Upper lobe of left lung (tissue), 6 donors: ENCODE results near the gene PRMT2. TPM values are rescaled to one million over a fixed set of nuclear protein-coding genes. Genes with fewer than 3 reads are reported as not detected.

Experiments used
- ATAC-seq, 2 donors: fragments of 200-7000 bp; cut with Tn5 transposase; one replicate each; pipeline ENCODE4 v1.9.1; 2022; ENCODE audit warnings: mild to moderate bottlenecking in 2 of 2, moderate library complexity in 2 of 2; ENCODE audit not compliant: low FRiP score in 2 of 2
- DNase-seq, 2 donors: peaks; one replicate each; pipeline ENCODE4 v3.0.0-alpha.2; 2019 to 2020
- H3K27ac ChIP-seq, 4 donors: fragments of 200-600 bp; sonication (generic); one replicate each; pipeline ENCODE4 v1.5.1; 2016 to 2019
- H3K27me3 ChIP-seq, 4 donors: fragments of 200-600 bp; sonication (generic); one replicate each; pipeline ENCODE4 v1.5.1; 2017 to 2019
- H3K36me3 ChIP-seq, 4 donors: fragments of 200-600 bp; sonication (generic); one replicate each; pipeline ENCODE4 v1.5.1; 2016 to 2019
- H3K4me1 ChIP-seq, 4 donors: fragments of 200-600 bp; sonication (generic); one replicate each; pipeline ENCODE4 v1.5.1; 2018 to 2019
- H3K4me3 ChIP-seq, 4 donors: fragments of 200-600 bp; sonication (generic); one replicate each; pipeline ENCODE4 v1.5.1; 2017 to 2019; ENCODE audit warnings: mild to moderate bottlenecking in 2 of 4, moderate library complexity in 1 of 4
- H3K9me3 ChIP-seq, 4 donors: fragments of 200-600 bp; sonication (generic); one replicate each; pipeline ENCODE4 v1.5.1; 2018 to 2019
- EP300 ChIP-seq, 4 donors: sonication (generic); formaldehyde crosslinking; IDR thresholded peaks; one replicate each; pipeline ENCODE4 v1.5.1; 2017; ENCODE audit warnings: antibody characterized with exemption in 4 of 4, control low read depth in 2 of 4
- POLR2A ChIP-seq, 4 donors: fragments of 450-650 bp; IDR thresholded peaks; one replicate each; pipeline ENCODE4 v1.5.1; 2016 to 2017; ENCODE audit warnings: antibody characterized with exemption in 4 of 4, mild to moderate bottlenecking in 2 of 4
- POLR2AphosphoS5 ChIP-seq, 2 donors: sonication (generic); formaldehyde crosslinking; IDR thresholded peaks; one replicate each; pipeline ENCODE4 v1.5.1; 2017; ENCODE audit warnings: antibody characterized with exemption in 2 of 2
- whole genome bisulfite sequencing, 2 donors: methylation state at CpG; one replicate each; pipeline ENCODE4 v1.1.5; 2017 to 2018; 5-methylcytosine and 5-hydroxymethylcytosine counted together
- total RNA-seq, 6 donors: library from RNA; depleted of rRNA in 4 of 6; stranded (reverse); fragments of >200 nt in 4 of 6; gene quantifications; one replicate each; pipeline versions ENCODE4 v1.1.0 to v1.2.1, GENCODE V29; 2016 to 2021
- TF ChIP-seq, protein P1 (sequence below), 6 experiments: fragments of 450-650 bp in 4 of 6; fragments of 200-600 bp in 2 of 6; sonication (generic) in 2 of 6; IDR thresholded peaks; one replicate each; pipeline ENCODE4 v1.5.1; 2016 to 2019; ENCODE audit warnings: antibody characterized with exemption in 6 of 6
- donor health status: DM: no; HTN: no; CAD: no; lungs with moderate emphysema.
- donor health status: DM: no; HTN: yes; CAD: no; lungs with severe emphysema.

Gene PRMT2
- total RNA-seq, 6 donors from 2014 or later: 91.6 to 152 (median 115) TPM

DNA sequence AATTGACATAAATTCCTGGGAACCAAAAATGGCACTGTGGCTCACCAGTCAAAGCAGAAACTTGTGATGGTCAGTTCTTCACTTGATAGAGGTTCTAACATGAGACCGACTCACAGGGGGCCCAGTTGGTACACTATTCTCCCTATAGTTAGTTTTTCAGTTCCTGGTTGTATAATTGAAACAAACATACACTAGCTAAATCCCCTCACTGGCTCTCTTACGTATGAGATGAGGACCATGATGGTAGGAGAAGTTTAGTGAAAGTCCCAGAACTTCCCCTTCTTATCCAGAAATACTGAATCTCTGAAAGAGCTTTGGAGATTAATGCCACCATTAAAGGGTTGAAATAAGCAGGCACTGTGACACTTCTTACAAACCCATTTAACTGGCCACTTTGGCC, 27.8 kb upstream of the PRMT2 start:
- H3K36me3 ChIP-seq: no peaks in the 10 kb centered on the region
- H3K4me1 ChIP-seq: peaks cover 4 to 20% (median 17%) of the 10 kb centered on the region in 4 donors
- peaks cover 0 to 4% (median 0%) of the 10 kb centered on the region in 4 donors for H3K9me3 ChIP-seq
- H3K4me3 ChIP-seq: no peak overlapping the region
- TF ChIP-seq EP300 (IDR thresholded peaks at IDR 0.05) (no peak), POLR2A (IDR thresholded peaks at IDR 0.05) (no peak), POLR2AphosphoS5 (IDR thresholded peaks at IDR 0.05) (no peak)
- TF ChIP-seq, protein P1, sequence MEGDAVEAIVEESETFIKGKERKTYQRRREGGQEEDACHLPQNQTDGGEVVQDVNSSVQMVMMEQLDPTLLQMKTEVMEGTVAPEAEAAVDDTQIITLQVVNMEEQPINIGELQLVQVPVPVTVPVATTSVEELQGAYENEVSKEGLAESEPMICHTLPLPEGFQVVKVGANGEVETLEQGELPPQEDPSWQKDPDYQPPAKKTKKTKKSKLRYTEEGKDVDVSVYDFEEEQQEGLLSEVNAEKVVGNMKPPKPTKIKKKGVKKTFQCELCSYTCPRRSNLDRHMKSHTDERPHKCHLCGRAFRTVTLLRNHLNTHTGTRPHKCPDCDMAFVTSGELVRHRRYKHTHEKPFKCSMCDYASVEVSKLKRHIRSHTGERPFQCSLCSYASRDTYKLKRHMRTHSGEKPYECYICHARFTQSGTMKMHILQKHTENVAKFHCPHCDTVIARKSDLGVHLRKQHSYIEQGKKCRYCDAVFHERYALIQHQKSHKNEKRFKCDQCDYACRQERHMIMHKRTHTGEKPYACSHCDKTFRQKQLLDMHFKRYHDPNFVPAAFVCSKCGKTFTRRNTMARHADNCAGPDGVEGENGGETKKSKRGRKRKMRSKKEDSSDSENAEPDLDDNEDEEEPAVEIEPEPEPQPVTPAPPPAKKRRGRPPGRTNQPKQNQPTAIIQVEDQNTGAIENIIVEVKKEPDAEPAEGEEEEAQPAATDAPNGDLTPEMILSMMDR (IDR thresholded peaks at IDR 0.05): no peak
- H3K27me3 ChIP-seq: no peaks in the 10 kb centered on the region
- no peak overlapping the region for H3K27ac ChIP-seq
- no peak for ATAC-seq
- no peak for DNase-seq
- WGBS, 2 donors: 85 to 97% methylated on average over 2 of the region's 2 CpGs

DNA sequence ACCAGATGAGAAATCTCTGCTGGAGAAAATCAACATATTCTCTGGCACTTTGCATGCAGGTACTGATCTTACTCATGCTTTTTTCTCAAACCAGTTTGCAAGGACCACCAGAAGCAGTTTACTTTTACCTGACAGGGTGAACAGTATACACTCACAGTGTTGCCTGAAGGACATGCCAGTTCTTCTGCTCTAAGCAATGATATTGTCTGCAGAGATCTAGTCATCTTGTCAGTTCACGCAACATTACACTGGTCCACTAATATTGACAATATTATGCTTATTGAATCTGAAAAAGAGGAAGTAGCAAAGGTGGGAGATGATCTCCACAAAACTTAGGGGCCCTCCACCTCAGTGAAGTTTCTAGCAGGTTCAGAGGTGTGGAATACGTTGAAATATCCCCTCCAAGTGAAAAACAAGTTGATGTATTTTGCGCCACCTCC, 26.8 kb upstream of the PRMT2 start:
- Histone ChIP-seq H3K4me1 (peaks cover 4 to 20% (median 17%) of the 10 kb centered on the region in 4 donors), H3K36me3 (no peaks in the 10 kb centered on the region), H3K27ac (no peak overlapping the region), H3K9me3 (peaks cover 0 to 4% (median 0%) of the 10 kb centered on the region in 4 donors), H3K27me3 (no peaks in the 10 kb centered on the region), H3K4me3 (no peak overlapping the region)
- ATAC-seq: no peak
- 84 to 86% methylated on average over 3 of the region's 3 CpGs for WGBS, 2 donors
- TF ChIP-seq EP300 (IDR thresholded peaks at IDR 0.05) (no peak), POLR2A (IDR thresholded peaks at IDR 0.05) (no peak), POLR2AphosphoS5 (IDR thresholded peaks at IDR 0.05) (no peak)
- TF ChIP-seq, protein P1 (IDR thresholded peaks at IDR 0.05): no peak
- DNase-seq: no peak

DNA sequence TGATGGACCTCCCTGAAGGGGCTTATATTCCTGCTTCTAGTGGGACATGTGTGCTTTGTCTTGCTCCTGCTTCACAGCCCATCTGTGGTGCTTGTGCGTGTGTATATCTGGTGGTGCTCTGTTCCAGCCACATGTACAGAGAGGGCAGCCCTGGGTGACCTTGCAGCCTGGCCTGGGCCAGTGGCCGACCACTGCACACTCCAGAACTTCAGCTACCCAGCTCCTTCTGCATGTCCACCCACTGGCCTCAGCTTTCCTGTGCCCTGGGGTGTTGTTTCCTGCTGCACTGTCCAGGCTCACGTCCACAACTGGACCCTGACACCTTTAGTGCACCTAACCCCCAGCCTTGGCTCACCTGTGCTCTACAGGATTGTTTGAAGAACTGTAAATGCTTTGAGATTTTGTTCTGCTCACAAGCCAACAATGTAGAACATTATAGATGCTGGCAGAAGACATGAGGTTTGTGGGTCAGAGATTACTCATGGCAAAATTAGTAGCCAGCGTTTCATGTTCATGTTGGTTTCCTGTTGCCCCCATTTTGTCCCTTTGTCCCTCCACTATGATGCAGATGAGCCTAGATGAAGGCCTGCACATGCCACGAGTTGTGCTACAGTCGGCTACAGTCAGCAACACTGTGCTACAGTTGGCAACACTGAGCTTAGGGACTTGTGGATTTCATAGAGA, 25.3 kb upstream of the PRMT2 start:
- ATAC-seq (no peak), DNase-seq (no peak)
- Histone ChIP-seq H3K4me1 (peaks cover 4 to 17% (median 13%) of the 10 kb centered on the region in 4 donors), H3K27me3 (no peaks in the 10 kb centered on the region), H3K4me3 (no peak overlapping the region), H3K9me3 (peaks cover 0 to 4% (median 0%) of the 10 kb centered on the region in 4 donors), H3K36me3 (no peaks in the 10 kb centered on the region), H3K27ac (no peak overlapping the region)
- 86 to 89% methylated on average over 6 of the region's 6 CpGs for WGBS, 2 donors
- TF ChIP-seq EP300 (IDR thresholded peaks at IDR 0.05): no peak
- TF ChIP-seq POLR2AphosphoS5 (IDR thresholded peaks at IDR 0.05): no peak

DNA sequence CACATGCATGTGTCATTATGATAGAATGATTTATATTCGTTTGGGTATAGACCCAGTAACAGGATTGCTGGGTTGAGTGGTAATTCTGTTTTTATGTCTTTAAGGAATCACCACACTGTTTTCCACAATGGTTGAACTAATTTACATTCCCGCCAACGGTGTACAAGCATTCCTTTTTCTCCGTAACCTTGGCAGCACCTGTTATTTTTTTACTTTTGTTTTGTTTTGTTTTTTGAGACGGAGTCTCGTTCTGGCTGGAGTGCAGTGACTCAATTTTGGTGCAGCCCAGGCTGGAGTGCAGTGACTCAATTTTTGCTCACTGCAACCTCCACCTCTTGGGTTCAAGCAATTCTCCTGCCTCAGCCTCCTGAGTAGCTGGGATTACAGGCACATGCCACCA, 22.1 kb upstream of the PRMT2 start:
- 86 to 90% methylated on average over 6 of the region's 6 CpGs for WGBS, 2 donors

DNA sequence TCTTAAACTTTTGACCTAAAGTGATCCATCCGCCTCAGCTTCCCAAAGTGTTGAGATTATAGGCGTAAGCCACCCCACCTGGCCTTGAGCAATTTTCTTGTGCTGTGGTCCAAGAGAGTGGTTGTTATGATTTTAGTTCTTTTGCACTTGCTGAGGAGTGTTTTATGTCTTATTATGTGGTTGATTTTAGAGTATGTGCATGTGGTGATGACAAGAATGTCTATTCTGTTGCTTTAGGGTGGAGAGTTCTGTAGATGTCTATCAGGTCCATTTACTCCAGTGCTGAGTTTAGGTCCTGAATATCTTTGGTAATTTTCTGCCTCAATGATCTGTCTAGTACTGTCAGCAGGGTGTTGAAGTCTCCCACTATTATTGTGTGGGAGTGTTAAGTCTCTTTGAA, 19.4 kb upstream of the PRMT2 start:
- 95 to 98% methylated on average over 2 of the region's 2 CpGs for WGBS, 2 donors
- TF ChIP-seq POLR2A (IDR thresholded peaks at IDR 0.05) (no peak), EP300 (IDR thresholded peaks at IDR 0.05) (no peak), POLR2AphosphoS5 (IDR thresholded peaks at IDR 0.05) (no peak)
- TF ChIP-seq, protein P1 (IDR thresholded peaks at IDR 0.05): no peak
- H3K4me1 ChIP-seq: no peaks in the 10 kb centered on the region
- no peak overlapping the region for H3K4me3 ChIP-seq
- no peaks in the 10 kb centered on the region for H3K27me3 ChIP-seq
- H3K36me3 ChIP-seq: no peaks in the 10 kb centered on the region
- no peak overlapping the region for H3K27ac ChIP-seq
- no peak for DNase-seq
- ATAC-seq: no peak
- no peaks in the 10 kb centered on the region for H3K9me3 ChIP-seq

More for the DNA sequence above, 22.1 kb upstream of the PRMT2 start:
- Histone ChIP-seq H3K27ac (no peak overlapping the region), H3K27me3 (no peaks in the 10 kb centered on the region), H3K4me1 (no peaks in the 10 kb centered on the region), H3K36me3 (no peaks in the 10 kb centered on the region), H3K4me3 (no peak overlapping the region), H3K9me3 (peaks cover 0 to 4% (median 0%) of the 10 kb centered on the region in 4 donors)
- no peak for DNase-seq
- TF ChIP-seq POLR2A (IDR thresholded peaks at IDR 0.05): no peak
- TF ChIP-seq POLR2AphosphoS5 (IDR thresholded peaks at IDR 0.05): no peak
- no peak for TF ChIP-seq EP300 (IDR thresholded peaks at IDR 0.05)
- TF ChIP-seq, protein P1 (IDR thresholded peaks at IDR 0.05): no peak
- no peak for ATAC-seq
